Epithelial cell of proximal tubule (primary cell): Measurements from ENCODE around the gene SLC24A3. TPM values are rescaled to one million over a fixed set of nuclear protein-coding genes. Genes with fewer than 3 reads are reported as not detected.

Source experiments
- DNase-seq: peaks from one replicate; pipeline ENCODE4 v3.0.0-alpha.2; 2011; ENCODE audit warnings: low read depth
- H3K4me3 ChIP-seq: 2 replicates; pipeline ENCODE4 v1.5.1; 2011; ENCODE audit warnings: low read depth, mild to moderate bottlenecking, low read length
- CTCF ChIP-seq: conservative IDR thresholded peaks from 2 replicates; pipeline ENCODE4 v1.5.1; 2012; ENCODE audit warnings: low read depth, mild to moderate bottlenecking, low read length
- total RNA-seq: library from RNA; depleted of rRNA; stranded (reverse); fragments of >200 nt; gene quantifications from 2 replicates; pipeline ENCODE4 v1.2.3, GENCODE V29; 2015

The SLC24A3 gene
- total RNA-seq, 1 donor from 2014 or later, result not detected

- no peak for DNase-seq
- no peak overlapping the region for H3K4me3 ChIP-seq
- no peak for TF ChIP-seq CTCF
These were observed 217.1 kb downstream of the SLC24A3 start for GRCh38 chr20:19429538-19429937.

GRCh38 chr20:19430641-19431315 is 218.3 kb downstream of the SLC24A3 start:
- H3K4me3 ChIP-seq, result no peak overlapping the region
- DNase-seq, result no peak
- TF ChIP-seq CTCF, result no peak

- no peak overlapping the region for H3K4me3 ChIP-seq
- TF ChIP-seq CTCF, result no peak
- no peak for DNase-seq
These were observed 218.9 kb downstream of the SLC24A3 start for GRCh38 chr20:19431316-19431700.

GRCh38 chr20:19431906-19432305 is 219.5 kb downstream of the SLC24A3 start:
- no peak for TF ChIP-seq CTCF
- no peak overlapping the region for H3K4me3 ChIP-seq
- no peak for DNase-seq

GRCh38 chr20:19433371-19434350 is 221.2 kb downstream of the SLC24A3 start:
- no peak overlapping the region for H3K4me3 ChIP-seq
- DNase-seq, result no peak
- TF ChIP-seq CTCF, result no peak

GRCh38 chr20:19435316-19435715 is 222.9 kb downstream of the SLC24A3 start:
- no peak for TF ChIP-seq CTCF
- no peak overlapping the region for H3K4me3 ChIP-seq
- DNase-seq, result no peak
